HepG2 (cell line): Measurements from ENCODE around the gene CD200. TPM values are rescaled to one million over a fixed set of nuclear protein-coding genes. Genes with fewer than 3 reads are reported as not detected.

Experiments
- ATAC-seq: fragments of 200-7000 bp; cut with Tn5 transposase; 3 replicates; pipeline ENCODE4 v1.9.1; 2020; ENCODE audit warnings: mild to moderate bottlenecking, moderate library complexity
- BruUV-seq: library from RNA; stranded (reverse); fragments of 400-500 nt; replicated peaks from 2 replicates; lab custom pipeline; 2021; lab: Mats Ljungman, UMichigan
- CTCF ChIA-PET: fragments of 300-600 bp; formaldehyde crosslinking; extraction: SDS; loops from one replicate; lab custom pipeline; 2021; ENCODE audit warnings: low total read pairs, inconsistent platforms, low intra/inter-chr PET ratio; lab: Yijun Ruan, JAX
- POLR2A ChIA-PET: fragments of 350-600 bp; sonication (Branson Sonifier 250); formaldehyde crosslinking; loops from one replicate; lab custom pipeline; 2020; ENCODE audit warnings: antibody characterized with exemption, inconsistent platforms; lab: Yijun Ruan, JAX
- DNase-seq: peaks from one replicate; pipeline ENCODE4 v3.0.0-alpha.2; 2015; ENCODE audit warnings: low spot score
- FAIRE-seq: peaks from 3 replicates; lab custom pipeline; 2011; peaks lifted over from hg19 to GRCh38; lab: Jason Lieb, UNC
- H2AFZ ChIP-seq: one replicate; pipeline ENCODE4 v1.6.1; 2011; ENCODE audit warnings: low read length, inconsistent platforms
- H3K27ac ChIP-seq: fragments of 300-600 bp; 3 replicates; pipeline ENCODE4 v1.8.0; 2011; ENCODE audit warnings: mixed run types, mild to moderate bottlenecking, mixed read lengths, low read length, inconsistent platforms; ENCODE audit not compliant: insufficient read depth; ENCODE audit errors: extremely low read length
- H3K27me3 ChIP-seq, 2 experiments: fragments of 200-600 bp in 1 of 2; 2 replicates in 1 of 2; 3 replicates in 1 of 2; pipeline versions ENCODE4 v1.6.0 to v1.8.0; 2011; ENCODE audit warnings: low read length in 2 of 2, mild to moderate bottlenecking in 2 of 2, moderate library complexity in 2 of 2, inconsistent platforms in 1 of 2; ENCODE audit not compliant: insufficient read depth in 2 of 2, control insufficient read depth in 1 of 2
- H3K36me3 ChIP-seq, 2 experiments: fragments of 200-600 bp in 1 of 2; replicated peaks in 1 of 2; 2 replicates in 1 of 2; 3 replicates in 1 of 2; pipeline versions ENCODE4 v1.5.1 to v1.8.0; 2011; ENCODE audit warnings: low read length in 2 of 2, inconsistent platforms in 1 of 2; ENCODE audit not compliant: insufficient read depth in 2 of 2, control insufficient read depth in 1 of 2
- H3K4me1 ChIP-seq: 2 replicates; pipeline ENCODE4 v1.5.1; 2012; ENCODE audit warnings: low read length, inconsistent platforms; ENCODE audit not compliant: insufficient read depth
- H3K4me2 ChIP-seq: 2 replicates; pipeline ENCODE4 v1.6.0; 2011; ENCODE audit warnings: low read depth, low read length, inconsistent platforms
- H3K4me3 ChIP-seq, 3 experiments: fragments of 200-600 bp in 1 of 3; sonication (generic), shearing (Covaris generic) in 1 of 3; replicated peaks in 1 of 3; 2 replicates each; pipeline ENCODE4 v1.5.1; 2011 to 2016; ENCODE audit warnings: low read length in 3 of 3, inconsistent platforms in 2 of 3, low read depth in 2 of 3, mild to moderate bottlenecking in 2 of 3, control low read depth in 1 of 3, mixed read lengths in 1 of 3; ENCODE audit not compliant: insufficient read depth in 1 of 3
- H3K79me2 ChIP-seq: one replicate; pipeline ENCODE4 v1.6.1; 2011; ENCODE audit warnings: low read length, inconsistent platforms; ENCODE audit not compliant: insufficient read depth
- H3K9ac ChIP-seq: 2 replicates; pipeline ENCODE4 v1.6.0; 2011; ENCODE audit warnings: mild to moderate bottlenecking, low read depth, low read length, inconsistent platforms; ENCODE audit not compliant: insufficient read depth
- H3K9me3 ChIP-seq: 2 replicates; pipeline ENCODE4 v1.5.1; 2012; ENCODE audit warnings: mild to moderate bottlenecking, low read length
- H4K20me1 ChIP-seq: 2 replicates; pipeline ENCODE4 v1.6.0; 2011; ENCODE audit warnings: inconsistent platforms, mild to moderate bottlenecking, low read length, moderate library complexity; ENCODE audit not compliant: insufficient read depth
- CERS6 ChIP-seq: sonication (generic); formaldehyde crosslinking; IDR thresholded peaks from 2 replicates; pipeline ENCODE4 v1.5.0; 2020; ENCODE audit warnings: missing genetic modification reagents
- GATAD1 ChIP-seq: IDR thresholded peaks from 2 replicates; pipeline ENCODE4 v1.6.1; 2016; ENCODE audit warnings: missing genetic modification reagents, missing compliant biosample characterization
- KDM4B ChIP-seq: sonication (generic); formaldehyde crosslinking; IDR thresholded peaks from 2 replicates; pipeline ENCODE4 v1.4.0; 2020; ENCODE audit warnings: missing genetic modification reagents
- MAFF ChIP-seq: IDR thresholded peaks from 2 replicates; pipeline ENCODE4 v1.6.1; 2011; ENCODE audit warnings: low read depth, low read length, improper control_type of control experiment
- MEF2D ChIP-seq: sonication (generic); formaldehyde crosslinking; IDR thresholded peaks from 2 replicates; pipeline ENCODE4 v1.5.1; 2020; ENCODE audit warnings: mild to moderate bottlenecking, missing genetic modification reagents
- SPEN ChIP-seq: sonication (generic); formaldehyde crosslinking; IDR thresholded peaks from 2 replicates; pipeline ENCODE4 v1.5.1; 2020; ENCODE audit warnings: low read depth, mild to moderate bottlenecking, missing genetic modification reagents
- SRSF1 ChIP-seq: fragments of 200-400 bp; formaldehyde crosslinking; optimal IDR thresholded peaks from 2 replicates; pipeline ENCODE3; 2017; ENCODE audit warnings: mild to moderate bottlenecking, low read depth, low read length, moderate library complexity
- TBP ChIP-seq: sonication (generic); formaldehyde crosslinking; IDR thresholded peaks from 2 replicates; pipeline ENCODE4 v1.5.0; 2020; ENCODE audit warnings: missing genetic modification reagents
- TIGD3 ChIP-seq: sonication (generic); formaldehyde crosslinking; IDR thresholded peaks from 2 replicates; pipeline ENCODE4 v1.5.1; 2020; ENCODE audit warnings: mild to moderate bottlenecking, missing genetic modification reagents, borderline replicate concordance
- ZBTB7A ChIP-seq: sonication (generic); formaldehyde crosslinking; IDR thresholded peaks from 2 replicates; pipeline ENCODE4 v1.8.0; 2022; ENCODE audit warnings: mild to moderate bottlenecking, missing genetic modification reagents
- ZFP37 ChIP-seq: sonication (generic); formaldehyde crosslinking; IDR thresholded peaks from 2 replicates; pipeline ENCODE4 v1.4.0; 2020; ENCODE audit warnings: missing genetic modification reagents, borderline replicate concordance
- ZFP82 ChIP-seq: sonication (generic); formaldehyde crosslinking; IDR thresholded peaks from 2 replicates; pipeline ENCODE4 v1.5.1; 2020; ENCODE audit warnings: mild to moderate bottlenecking, missing genetic modification reagents, borderline replicate concordance
- ZFY ChIP-seq: sonication (generic); formaldehyde crosslinking; IDR thresholded peaks from 2 replicates; pipeline ENCODE4 v1.4.0; 2020; ENCODE audit warnings: missing genetic modification reagents
- ZMAT3 ChIP-seq: sonication (generic); formaldehyde crosslinking; conservative IDR thresholded peaks from 2 replicates; pipeline ENCODE4 v1.7.0; 2021; ENCODE audit warnings: missing genetic modification reagents
- ZNF317 ChIP-seq: sonication (generic); formaldehyde crosslinking; IDR thresholded peaks from 2 replicates; pipeline ENCODE4 v1.5.0; 2020; ENCODE audit warnings: mild to moderate bottlenecking, missing genetic modification reagents
- ZNF44 ChIP-seq: sonication (generic); formaldehyde crosslinking; IDR thresholded peaks from 2 replicates; pipeline ENCODE4 v1.5.1; 2020; ENCODE audit warnings: mild to moderate bottlenecking, missing genetic modification reagents
- WGBS: methylation state at CpG from one replicate; pipeline ENCODE4 v1.1.6; 2017; ENCODE audit warnings: low lambda C conversion rate; 5-methylcytosine and 5-hydroxymethylcytosine counted together
- in situ Hi-C: cut with HindIII; loops from 2 replicates; pipeline ENCODE4 v1.10.0; 2017; ENCODE audit warnings: low pct_unique_long_range_greater_than_20kb; ENCODE audit not compliant: extremely low pct_ligation_motif_present
- intact Hi-C: fragments of 100-400 bp; cut with micrococcal nuclease; formaldehyde crosslinking; loops from one replicate; pipeline ENCODE4 v1.10.0; 2022; ENCODE audit not compliant: unreplicated experiment
- polyA plus RNA-seq, 8 experiments: library from polyadenylated mRNA; depleted of rRNA in 3 of 8; stranded (reverse) in 7 of 8; unstranded in 1 of 8; fragments of >200 nt; fragmentation: Illumina TruSeq in 4 of 8; extraction: Trizol in 4 of 8; gene quantifications; 2 replicates each; pipeline versions ENCODE4 v1.2.1 to v1.2.3, GENCODE V29; 2011 to 2016; ENCODE audit warnings: low read depth in 4 of 8, missing spikeins in 1 of 8, mixed read lengths in 1 of 8; ENCODE audit not compliant: insufficient read depth in 1 of 8
- total RNA-seq, 5 experiments: library from RNA; depleted of rRNA; stranded (reverse); fragments of >200 nt; fragmentation: Illumina TruSeq; extraction: Trizol; gene quantifications; 2 replicates each; pipeline ENCODE4 v1.2.3, GENCODE V29; 2016; ENCODE audit warnings: low read depth in 1 of 5
- TF ChIP-seq, protein P1 (sequence below): sonication (generic); formaldehyde crosslinking; IDR thresholded peaks from 2 replicates; pipeline ENCODE4 v1.9.0; 2021; ENCODE audit warnings: missing genetic modification reagents, borderline replicate concordance

The CD200 gene
- total and polyA plus RNA-seq, 2 of the 13 experiments (the other 11 are each of a cell fraction or from before 2014, with no cell fraction given) = not detected

- no peaks in the 10 kb centered on the region for H3K27me3 ChIP-seq
- no peak for ATAC-seq
- ChIA-PET POLR2A (no interaction called here), CTCF (no interaction called here)
- no TSS peak for BruUV-seq
- 25% methylated on average over 4 of the region's 4 CpGs for WGBS
- no peak for FAIRE-seq
- no peak overlapping the region for H3K4me3 ChIP-seq
- H3K9me3 ChIP-seq = no peaks in the 10 kb centered on the region
- in situ Hi-C loops = no loop called here
- H3K36me3 ChIP-seq = no peaks in the 10 kb centered on the region
- TF ChIP-seq ZFY (CRISPR knock-in tag) (no peak), SRSF1 (no peak), ZMAT3 (CRISPR knock-in tag) (no peak), ZNF317 (no peak), MAFF (no peak), SPEN (CRISPR knock-in tag) (no peak), TBP (CRISPR knock-in tag) (no peak), KDM4B (CRISPR knock-in tag) (no peak), MEF2D (CRISPR knock-in tag) (no peak), CERS6 (CRISPR knock-in tag) (no peak), ZNF44 (CRISPR knock-in tag) (no peak), ZFP82 (no peak), ZFP37 (CRISPR knock-in tag) (no peak), ZBTB7A (CRISPR knock-in tag) (no peak), TIGD3 (CRISPR knock-in tag) (no peak), GATAD1 (CRISPR knock-in tag) (no peak)
- TF ChIP-seq, protein P1, sequence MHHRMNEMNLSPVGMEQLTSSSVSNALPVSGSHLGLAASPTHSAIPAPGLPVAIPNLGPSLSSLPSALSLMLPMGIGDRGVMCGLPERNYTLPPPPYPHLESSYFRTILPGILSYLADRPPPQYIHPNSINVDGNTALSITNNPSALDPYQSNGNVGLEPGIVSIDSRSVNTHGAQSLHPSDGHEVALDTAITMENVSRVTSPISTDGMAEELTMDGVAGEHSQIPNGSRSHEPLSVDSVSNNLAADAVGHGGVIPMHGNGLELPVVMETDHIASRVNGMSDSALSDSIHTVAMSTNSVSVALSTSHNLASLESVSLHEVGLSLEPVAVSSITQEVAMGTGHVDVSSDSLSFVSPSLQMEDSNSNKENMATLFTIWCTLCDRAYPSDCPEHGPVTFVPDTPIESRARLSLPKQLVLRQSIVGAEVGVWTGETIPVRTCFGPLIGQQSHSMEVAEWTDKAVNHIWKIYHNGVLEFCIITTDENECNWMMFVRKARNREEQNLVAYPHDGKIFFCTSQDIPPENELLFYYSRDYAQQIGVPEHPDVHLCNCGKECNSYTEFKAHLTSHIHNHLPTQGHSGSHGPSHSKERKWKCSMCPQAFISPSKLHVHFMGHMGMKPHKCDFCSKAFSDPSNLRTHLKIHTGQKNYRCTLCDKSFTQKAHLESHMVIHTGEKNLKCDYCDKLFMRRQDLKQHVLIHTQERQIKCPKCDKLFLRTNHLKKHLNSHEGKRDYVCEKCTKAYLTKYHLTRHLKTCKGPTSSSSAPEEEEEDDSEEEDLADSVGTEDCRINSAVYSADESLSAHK (CRISPR knock-in tag) = no peak
- H3K4me2 ChIP-seq = no peak overlapping the region
- no peaks in the 10 kb centered on the region for H3K4me1 ChIP-seq
- intact Hi-C loops = no loop called here
- no peaks in the 10 kb centered on the region for H4K20me1 ChIP-seq
- DNase-seq = no peak
- H3K9ac ChIP-seq = no peak overlapping the region
- H3K79me2 ChIP-seq = no peaks in the 10 kb centered on the region
- no peak overlapping the region for H2AFZ ChIP-seq
- no peak overlapping the region for H3K27ac ChIP-seq
These were observed 61.2 kb downstream of the CD200 start for GRCh38 chr3:112394003-112394640.
